GM12873 (cell line): ENCODE data around the gene LCORL.

Experiments used
- CTCF ChIP-seq: IDR thresholded peaks from 2 replicates; pipeline ENCODE4 v1.5.1; 2012; ENCODE audit warnings: low read depth, mild to moderate bottlenecking, moderate library complexity, low read length, control low read depth; ENCODE audit not compliant: insufficient read depth; ENCODE audit errors: missing control alignments

The LCORL gene

GRCh38 chr4:17933126-17933525 is 88.4 kb downstream of the LCORL start:
- TF ChIP-seq CTCF = no peak

GRCh38 chr4:17932041-17932440 is 89.5 kb downstream of the LCORL start:
- TF ChIP-seq CTCF = no peak

- TF ChIP-seq CTCF = no peak
These were observed 91.3 kb downstream of the LCORL start for GRCh38 chr4:17930256-17930655.

- no peak for TF ChIP-seq CTCF
These were observed 97.4 kb downstream of the LCORL start for GRCh38 chr4:17924189-17924588.

GRCh38 chr4:17921451-17921850 is 100.1 kb downstream of the LCORL start:
- TF ChIP-seq CTCF = no peak

- TF ChIP-seq CTCF = no peak
These were observed 100.9 kb downstream of the LCORL start for GRCh38 chr4:17920681-17921080.

- no peak for TF ChIP-seq CTCF
These were observed 106.1 kb downstream of the LCORL start for GRCh38 chr4:17915439-17915838.
